Measurements from ENCODE around the gene TMED4.

TMED4 gene

GRCh38 chr7:44541876-44542610 is 40.0 kb downstream of the TMED4 start:
- TF ChIP-seq CTCF (IDR thresholded peaks at IDR 0.05; ENCODE audit: low read depth, low read length), result no peak
- H3K4me3 ChIP-seq (ENCODE audit: low read depth, low read length), result no peak overlapping the region

- H3K4me3 ChIP-seq (ENCODE audit: low read depth, low read length), result no peak within 1 kb of the TSS
- no peak for TF ChIP-seq CTCF (IDR thresholded peaks at IDR 0.05; ENCODE audit: low read depth, low read length)
These were observed 40.8 kb downstream of the TMED4 start, which contains the start of gene NPC1L1 for GRCh38 chr7:44541028-44541869. TSS of gene NPC1L1 (minus strand) at chr7:44541330. CDS start at chr7:44541259, 71 bp downstream.

GRCh38 chr7:44540592-44541027 is 41.4 kb downstream of the TMED4 start:
- no peak for TF ChIP-seq CTCF (IDR thresholded peaks at IDR 0.05; ENCODE audit: low read depth, low read length)
- no peak overlapping the region for H3K4me3 ChIP-seq (ENCODE audit: low read depth, low read length)

GRCh38 chr7:44539669-44540506 is 42.1 kb downstream of the TMED4 start:
- H3K4me3 ChIP-seq (ENCODE audit: low read depth, low read length), result no peak overlapping the region
- no peak for TF ChIP-seq CTCF (IDR thresholded peaks at IDR 0.05; ENCODE audit: low read depth, low read length)

GRCh38 chr7:44538798-44539668 is 43.0 kb downstream of the TMED4 start:
- no peak for TF ChIP-seq CTCF (IDR thresholded peaks at IDR 0.05; ENCODE audit: low read depth, low read length)
- H3K4me3 ChIP-seq (ENCODE audit: low read depth, low read length), result no peak overlapping the region

GRCh38 chr7:44538093-44538797 is 43.8 kb downstream of the TMED4 start:
- TF ChIP-seq CTCF (IDR thresholded peaks at IDR 0.05; ENCODE audit: low read depth, low read length), result no peak
- no peak overlapping the region for H3K4me3 ChIP-seq (ENCODE audit: low read depth, low read length)
